Measurements from ENCODE around the gene CACNA1I.

CACNA1I gene

GRCh38 chr22:39653787-39654077 is 83.2 kb downstream of the CACNA1I start:
- DNase-seq = no peak

- DNase-seq = no peak
Measured at GRCh38 chr22:39654131-39654926, 83.8 kb downstream of the CACNA1I start.

DNA sequence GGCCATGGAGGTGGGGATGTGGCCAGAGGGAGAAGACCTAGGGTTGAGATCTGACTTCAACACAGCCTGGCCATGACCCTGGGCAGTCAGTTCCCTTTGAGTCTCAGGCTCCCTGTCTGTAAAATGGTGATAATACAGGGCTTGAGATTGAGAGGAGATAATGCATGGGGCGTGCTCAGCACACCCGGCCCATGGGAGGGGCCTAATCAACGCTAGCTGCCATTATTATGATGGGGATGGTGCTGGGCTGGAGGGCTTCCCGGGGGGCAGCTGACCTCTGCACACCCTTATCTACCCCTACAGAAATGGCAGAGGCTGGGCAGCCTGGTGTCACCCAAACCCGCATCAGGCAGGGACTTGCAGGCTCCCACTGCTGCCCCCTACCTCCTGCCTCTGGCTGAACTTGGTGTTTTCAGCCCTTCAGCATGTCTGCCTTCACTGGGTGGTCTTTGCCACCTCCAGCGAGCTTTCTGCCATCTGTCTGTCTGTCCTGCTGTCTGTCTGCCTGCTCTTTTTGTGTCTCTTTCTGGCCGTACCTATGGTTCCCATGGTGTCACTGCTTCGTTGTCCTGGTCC is 84.5 kb downstream of the CACNA1I start:
- no peak for DNase-seq

GRCh38 chr22:39655831-39656230 is 85.3 kb downstream of the CACNA1I start:
- DNase-seq = no peak

DNA sequence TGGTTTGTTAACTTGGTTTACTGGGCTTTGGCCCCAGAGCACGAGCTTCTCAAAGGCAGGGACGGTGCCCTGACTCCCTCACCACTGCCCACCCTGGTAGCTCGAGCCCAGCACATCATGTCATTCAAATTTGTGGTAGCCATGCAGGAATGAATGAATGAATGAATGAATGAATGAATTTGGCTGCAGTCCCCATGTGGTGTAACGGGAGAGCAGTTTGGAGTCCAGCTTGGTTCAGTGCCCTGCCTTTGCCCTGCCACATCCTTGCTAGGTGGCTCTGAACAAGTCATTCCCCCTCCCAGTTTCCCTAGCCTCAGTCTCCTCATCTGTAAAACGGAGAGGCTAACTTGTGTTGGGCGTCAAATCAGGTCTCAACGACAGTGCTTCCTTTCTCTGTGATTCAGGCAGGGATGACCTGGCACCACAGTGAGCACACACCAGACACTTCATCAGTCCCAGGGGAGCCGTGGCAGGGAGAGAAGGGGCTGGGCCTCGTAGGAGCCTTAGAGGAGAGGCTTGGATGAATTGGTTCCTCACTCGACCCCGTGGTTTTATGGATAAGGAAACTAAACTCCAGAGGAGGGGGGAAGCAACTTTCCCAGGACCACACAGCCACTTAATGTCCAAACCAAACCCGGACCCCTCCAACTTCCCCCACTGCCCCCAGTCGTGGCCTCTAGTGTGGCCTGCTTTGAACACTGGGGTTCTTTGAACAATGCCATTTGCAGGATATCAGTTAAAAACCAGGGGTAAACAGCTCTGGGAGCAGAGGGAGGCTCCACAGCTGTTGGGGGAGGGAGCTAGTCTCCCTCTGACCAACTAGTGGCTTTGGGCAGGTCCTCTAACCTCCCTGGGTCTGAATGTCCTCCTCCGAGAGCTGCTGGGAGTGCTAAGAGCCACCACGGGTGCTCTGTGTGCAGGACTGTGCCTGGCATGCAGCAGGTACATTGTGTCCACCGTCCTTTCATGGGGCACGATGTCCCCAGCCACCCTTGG is 86.2 kb downstream of the CACNA1I start:
- no peak for DNase-seq

DNA sequence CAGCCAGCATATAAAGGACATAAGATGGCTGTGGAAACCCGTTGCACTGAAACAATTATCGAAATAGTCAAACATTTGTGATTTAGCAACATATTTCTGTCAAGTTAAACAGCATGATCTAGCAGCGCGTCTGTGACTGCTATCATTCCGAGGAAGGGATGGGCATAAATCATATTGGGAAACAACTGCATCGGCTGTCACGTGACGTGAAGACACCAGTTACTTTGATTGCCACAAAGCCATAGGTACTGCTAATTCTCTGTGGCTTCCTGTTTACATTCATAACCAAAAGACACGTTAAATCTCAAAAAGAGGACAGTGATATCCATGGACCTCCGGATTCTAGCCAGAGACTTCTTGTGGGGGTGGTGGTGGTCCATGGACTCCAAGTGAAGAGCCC is 87.8 kb downstream of the CACNA1I start:
- DNase-seq = no peak

DNA sequence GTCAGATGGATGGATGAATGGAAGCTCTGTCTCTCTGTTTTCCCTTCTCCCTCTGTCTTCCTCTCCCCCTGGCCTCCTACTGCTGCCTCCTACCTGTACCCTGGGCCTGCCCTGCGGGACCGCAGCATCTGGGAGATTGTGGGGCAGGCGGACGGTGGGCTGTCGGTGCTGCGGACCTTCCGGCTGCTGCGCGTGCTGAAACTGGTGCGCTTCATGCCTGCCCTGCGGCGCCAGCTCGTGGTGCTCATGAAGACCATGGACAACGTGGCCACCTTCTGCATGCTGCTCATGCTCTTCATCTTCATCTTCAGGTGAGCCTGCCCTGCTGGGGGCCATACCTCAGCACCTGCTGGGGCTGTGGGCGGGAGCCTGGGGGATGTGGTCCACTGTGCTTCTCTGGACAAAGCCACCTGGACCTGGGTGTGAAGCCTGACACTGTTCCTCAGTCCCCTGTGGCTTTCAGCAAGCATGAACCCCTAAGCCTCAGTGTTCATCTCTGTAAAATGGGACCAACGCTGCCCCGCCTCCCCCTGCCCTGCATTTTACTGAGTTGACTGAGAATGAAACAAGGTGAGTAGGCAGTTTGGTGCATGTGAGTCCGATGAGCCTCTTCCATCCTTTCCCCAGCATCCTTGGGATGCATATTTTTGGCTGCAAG is 88.4 kb downstream of the CACNA1I start:
- DNase-seq = no peak

GRCh38 chr22:39661501-39661841 is 90.9 kb downstream of the CACNA1I start:
- DNase-seq = no peak

- no peak for DNase-seq
Measured at GRCh38 chr22:39661842-39662685, 91.5 kb downstream of the CACNA1I start.

DNA sequence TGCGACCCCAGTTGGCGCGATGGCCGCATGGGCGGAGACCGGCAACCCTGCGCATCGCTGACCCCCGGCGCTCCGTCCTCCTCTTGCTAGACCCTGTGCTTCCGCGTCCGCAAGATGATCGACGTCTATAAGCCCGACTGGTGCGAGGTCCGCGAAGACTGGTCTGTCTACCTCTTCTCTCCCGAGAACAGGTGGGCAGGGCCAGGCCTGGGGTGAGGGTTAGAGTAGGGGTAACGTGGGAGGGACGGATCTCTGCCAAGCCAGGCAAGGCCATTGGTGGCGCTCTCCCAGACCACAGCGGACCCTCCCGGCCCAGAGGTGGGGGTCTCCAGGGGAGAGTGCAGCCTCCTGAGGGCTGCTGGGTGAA is 92.1 kb downstream of the CACNA1I start:
- no peak for DNase-seq

- DNase-seq = no peak
Measured at GRCh38 chr22:39663751-39664150, 93.2 kb downstream of the CACNA1I start.

- no peak for DNase-seq
Measured at GRCh38 chr22:39664485-39665200, 94.1 kb downstream of the CACNA1I start.

GRCh38 chr22:39665229-39665628 is 94.7 kb downstream of the CACNA1I start:
- no peak for DNase-seq

- no peak for DNase-seq
Measured at GRCh38 chr22:39665661-39666431, 95.3 kb downstream of the CACNA1I start.

- DNase-seq = no peak
Measured at GRCh38 chr22:39666495-39666894, 95.9 kb downstream of the CACNA1I start.

- DNase-seq = no peak
Measured at GRCh38 chr22:39666926-39667325, 96.4 kb downstream of the CACNA1I start.

- no peak for DNase-seq
Measured at GRCh38 chr22:39669432-39669831, 98.9 kb downstream of the CACNA1I start.

DNA sequence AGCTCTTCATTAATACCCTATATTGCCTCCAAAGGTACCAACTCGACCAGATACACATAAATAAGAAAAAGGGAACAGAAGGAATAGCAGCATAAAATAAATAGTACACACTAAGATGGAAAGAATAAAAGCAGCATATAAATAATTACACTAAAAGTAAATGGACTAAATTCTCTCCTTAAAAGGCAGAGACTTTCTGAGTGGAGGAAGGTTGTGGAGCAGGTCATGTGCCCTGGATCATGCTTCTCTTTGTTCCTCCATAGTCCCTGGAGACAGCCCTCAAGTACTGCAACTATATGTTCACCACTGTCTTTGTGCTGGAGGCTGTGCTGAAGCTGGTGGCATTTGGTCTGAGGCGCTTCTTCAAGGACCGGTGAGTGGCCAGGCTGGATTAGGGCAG is 101.4 kb downstream of the CACNA1I start:
- DNase-seq = no peak

DNA sequence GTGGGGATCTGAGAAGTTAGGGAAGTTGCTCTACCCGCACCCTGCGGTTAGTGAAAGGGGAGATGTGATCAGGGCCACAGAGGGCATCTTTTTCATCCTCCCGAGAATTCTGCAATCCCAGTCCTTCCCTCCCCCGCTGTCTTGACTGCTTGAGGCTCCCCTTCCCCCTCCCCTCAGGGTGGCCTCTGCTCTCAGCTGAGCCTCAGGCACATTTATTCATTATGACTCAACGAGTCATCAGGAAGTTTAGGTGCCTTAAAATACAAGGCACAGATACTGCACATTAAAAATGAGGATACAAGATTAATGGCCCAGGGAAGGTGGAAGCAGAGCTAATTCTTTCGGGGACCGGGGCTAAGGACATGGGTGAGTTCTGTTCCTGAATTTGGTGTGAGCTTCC is 104.0 kb downstream of the CACNA1I start:
- no peak for DNase-seq

DNA sequence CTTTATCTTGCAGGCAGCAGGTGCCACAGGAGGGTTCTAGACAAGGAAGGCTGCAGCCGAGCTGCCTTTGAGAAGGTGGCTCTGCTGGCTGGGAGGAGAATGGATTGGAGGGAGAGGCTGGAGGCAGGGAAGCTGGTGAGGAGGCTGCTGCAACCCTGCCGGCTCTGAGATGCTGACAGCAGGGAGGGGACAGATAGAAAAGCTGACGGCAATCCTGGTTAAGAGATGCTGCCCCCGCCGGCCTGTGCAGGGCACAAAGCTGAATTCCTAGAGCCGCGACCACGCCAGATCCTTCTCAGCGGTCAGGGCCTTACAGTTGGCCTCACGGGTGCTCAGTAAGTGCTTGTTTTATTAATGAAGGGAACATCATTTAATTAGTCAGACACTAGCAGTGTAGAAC is 105.4 kb downstream of the CACNA1I start:
- DNase-seq = no peak

DNA sequence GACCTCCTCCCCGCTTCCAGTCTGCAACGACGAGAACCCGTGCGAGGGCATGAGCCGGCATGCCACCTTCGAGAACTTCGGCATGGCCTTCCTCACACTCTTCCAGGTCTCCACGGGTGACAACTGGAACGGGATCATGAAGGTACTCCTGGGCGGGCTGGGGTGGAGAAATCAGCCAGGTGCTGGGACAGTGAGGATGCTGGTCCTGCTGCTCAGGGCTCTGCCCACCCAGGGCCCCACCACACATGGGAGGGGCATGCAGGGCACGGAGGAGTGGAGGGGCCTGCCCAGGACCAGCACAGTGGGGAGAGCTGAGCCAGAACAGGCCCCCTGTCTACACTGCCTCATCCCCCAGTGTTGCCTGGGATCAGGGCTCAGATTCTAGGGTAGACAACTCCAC is 107.4 kb downstream of the CACNA1I start:
- no peak for DNase-seq

All from right hindlimb (tissue), 1 donor.